ENCODE results near the gene CDH15.

DNA sequence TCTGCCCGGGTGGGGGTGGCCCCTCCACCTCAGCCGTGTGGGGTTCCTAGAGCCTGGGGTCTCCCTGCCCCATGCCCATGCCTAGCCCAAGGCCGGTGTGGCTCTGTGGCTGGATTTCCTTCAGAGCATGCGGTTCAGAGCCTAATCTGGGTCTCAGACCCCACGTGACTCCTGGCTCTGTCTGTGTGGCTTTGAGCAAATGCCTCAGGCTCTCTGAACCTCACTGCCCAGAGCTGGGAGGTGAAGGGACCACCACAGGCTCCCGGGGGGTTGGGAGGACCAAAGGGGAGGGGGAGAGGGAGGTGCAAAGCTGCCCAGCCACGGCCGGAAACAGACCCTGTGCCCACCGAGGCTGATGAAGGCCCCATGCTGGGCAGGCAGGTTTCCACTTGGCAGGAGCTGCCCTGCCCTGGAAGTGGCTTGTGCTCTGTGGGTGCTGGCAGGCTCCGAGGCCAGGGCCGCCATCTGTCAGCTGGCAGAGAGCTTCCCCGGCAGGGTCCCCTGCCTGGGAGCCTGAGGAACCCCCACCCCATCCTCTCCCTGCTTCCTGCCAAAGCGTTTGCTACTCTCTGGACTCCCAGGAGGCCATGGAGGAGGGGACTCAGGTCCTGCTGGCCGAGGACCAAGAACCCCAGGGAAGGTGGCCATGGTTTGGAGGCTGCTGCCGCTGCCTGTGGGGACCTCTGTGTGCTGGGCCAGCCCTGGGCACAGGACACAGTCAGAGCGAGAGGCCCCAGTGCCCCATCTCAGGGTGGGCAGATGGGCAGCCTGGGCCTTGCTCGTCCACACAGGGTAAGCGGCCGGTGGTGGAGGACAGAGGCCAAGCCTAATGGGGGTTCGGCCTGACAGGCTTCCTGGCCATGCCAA is 4.0 kb downstream of the CDH15 start:
- no peak for TF ChIP-seq CTCF (IDR thresholded peaks at IDR 0.05 in 4 of 5, conservative IDR thresholded peaks at IDR 0.05 in 1 of 5)
- no peak for TF ChIP-seq POLR2A (IDR thresholded peaks at IDR 0.05)

Measured in gastrocnemius medialis (tissue), 4 donors.